Testis (tissue), 2 donors: ENCODE data around the gene CAMK2G.

Experiments used
- POLR2A ChIP-seq: fragments of 450-650 bp; IDR thresholded peaks from one replicate; pipeline ENCODE4 v1.6.1; 2017; ENCODE audit warnings: antibody characterized with exemption, mild to moderate bottlenecking, moderate library complexity
- TF ChIP-seq, protein P1 (sequence below), 3 experiments: fragments of 450-650 bp in 2 of 3; fragments of 200-600 bp in 1 of 3; sonication (generic) in 1 of 3; IDR thresholded peaks; one replicate each; pipeline ENCODE4 v1.5.1; 2016 to 2019; ENCODE audit warnings: antibody characterized with exemption in 3 of 3, mild to moderate bottlenecking in 2 of 3, moderate library complexity in 1 of 3

DNA sequence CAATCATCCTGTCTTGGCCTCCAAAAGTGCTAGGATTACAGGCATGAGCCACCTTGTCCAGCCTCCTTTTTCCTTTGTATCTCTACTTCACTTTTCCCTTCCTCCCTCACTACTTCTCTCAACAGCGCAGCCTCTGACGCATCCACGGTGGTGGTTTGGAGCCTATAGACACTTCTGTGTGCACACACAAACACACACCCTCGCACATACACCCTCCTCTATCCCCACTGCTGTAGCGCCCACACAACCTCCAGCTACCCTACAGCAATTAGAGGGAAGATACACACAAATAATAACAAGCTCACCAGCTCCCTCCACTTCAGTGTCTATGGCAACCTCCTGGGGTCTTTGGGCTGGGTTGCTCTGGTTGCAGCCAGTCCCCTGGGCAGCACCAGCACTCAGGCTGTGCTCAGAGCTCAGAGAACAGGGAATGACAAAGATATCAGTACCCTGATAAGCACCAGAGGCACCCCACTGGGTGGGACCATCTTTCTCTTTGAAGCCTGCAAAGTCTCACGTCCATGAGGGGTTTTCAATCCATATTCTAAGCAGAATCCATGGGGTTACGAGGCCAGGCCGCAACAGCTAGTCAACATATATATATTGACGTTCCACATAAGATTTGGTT, 3.3 kb upstream of the CAMK2G start:
- TF ChIP-seq POLR2A = no peak
- TF ChIP-seq, protein P1, sequence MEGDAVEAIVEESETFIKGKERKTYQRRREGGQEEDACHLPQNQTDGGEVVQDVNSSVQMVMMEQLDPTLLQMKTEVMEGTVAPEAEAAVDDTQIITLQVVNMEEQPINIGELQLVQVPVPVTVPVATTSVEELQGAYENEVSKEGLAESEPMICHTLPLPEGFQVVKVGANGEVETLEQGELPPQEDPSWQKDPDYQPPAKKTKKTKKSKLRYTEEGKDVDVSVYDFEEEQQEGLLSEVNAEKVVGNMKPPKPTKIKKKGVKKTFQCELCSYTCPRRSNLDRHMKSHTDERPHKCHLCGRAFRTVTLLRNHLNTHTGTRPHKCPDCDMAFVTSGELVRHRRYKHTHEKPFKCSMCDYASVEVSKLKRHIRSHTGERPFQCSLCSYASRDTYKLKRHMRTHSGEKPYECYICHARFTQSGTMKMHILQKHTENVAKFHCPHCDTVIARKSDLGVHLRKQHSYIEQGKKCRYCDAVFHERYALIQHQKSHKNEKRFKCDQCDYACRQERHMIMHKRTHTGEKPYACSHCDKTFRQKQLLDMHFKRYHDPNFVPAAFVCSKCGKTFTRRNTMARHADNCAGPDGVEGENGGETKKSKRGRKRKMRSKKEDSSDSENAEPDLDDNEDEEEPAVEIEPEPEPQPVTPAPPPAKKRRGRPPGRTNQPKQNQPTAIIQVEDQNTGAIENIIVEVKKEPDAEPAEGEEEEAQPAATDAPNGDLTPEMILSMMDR (IDR thresholded peaks at IDR 0.05) = no peak
